ENCODE data around the gene CMTM8. TPM values are rescaled to one million over a fixed set of nuclear protein-coding genes. Genes with fewer than 3 reads are reported as not detected.

The CMTM8 gene
- total and polyA plus RNA-seq, 2 donors (not counting 1 experiment from before 2014, with no cell fraction given), result under 0.01 to 0.50 TPM

GRCh38 chr3:32334675-32335074, 96.2 kb downstream of the CMTM8 start:
- Histone ChIP-seq H3K79me2 (ENCODE audit: control insufficient read depth, insufficient read depth, low read length) (no peaks in the 10 kb centered on the region), H3K4me3 (replicated peaks in 1 of 4; ENCODE audit: control extremely low read depth in 1 of 4, insufficient read depth in 1 of 4, low read depth in 3 of 4, low read length in 4 of 4) (no peak overlapping the region), H3K4me2 (ENCODE audit: extremely low read depth, insufficient read depth, low read length) (no peak overlapping the region), H3K36me3 (ENCODE audit: control insufficient read depth, insufficient read depth, low read length) (no peaks in the 10 kb centered on the region), H2AFZ (ENCODE audit: low read length) (no peak overlapping the region), H3K9ac (ENCODE audit: insufficient read depth, low read length) (no peak overlapping the region), H3K4me1 (ENCODE audit: control insufficient read depth, extremely low read depth, insufficient read depth, low read length) (no peaks in the 10 kb centered on the region), H3K9me3 (ENCODE audit: control insufficient read depth, insufficient read depth, low read depth, low read length) (no peaks in the 10 kb centered on the region), H4K20me1 (ENCODE audit: control insufficient read depth, extremely low read depth, insufficient read depth, low read length) (no peaks in the 10 kb centered on the region), H3K27me3 (ENCODE audit: control insufficient read depth, insufficient read depth, low read length) (peaks cover 3% of the 10 kb centered on the region), H3K27ac (ENCODE audit: insufficient read depth, low read length) (no peak overlapping the region)
- DNase-seq (ENCODE audit: low read depth in 2 of 2), result no peak
- TF ChIP-seq CTCF (conservative IDR thresholded peaks at IDR 0.05 in 1 of 2, IDR thresholded peaks at IDR 0.05 in 1 of 2; ENCODE audit: low read depth in 1 of 2, low read length in 2 of 2), result peak in 1 of 2 donors; percentile 37
- no peak for TF ChIP-seq EZH2 (IDR thresholded peaks at IDR 0.05; ENCODE audit: low read length, missing control alignments)

- H3K4me2 ChIP-seq (ENCODE audit: extremely low read depth, insufficient read depth, low read length), result no peak overlapping the region
- H3K79me2 ChIP-seq (ENCODE audit: control insufficient read depth, insufficient read depth, low read length), result no peaks in the 10 kb centered on the region
- no peak overlapping the region for H3K4me3 ChIP-seq (replicated peaks in 1 of 4; ENCODE audit: control extremely low read depth in 1 of 4, insufficient read depth in 1 of 4, low read depth in 3 of 4, low read length in 4 of 4)
- no peaks in the 10 kb centered on the region for H3K9me3 ChIP-seq (ENCODE audit: control insufficient read depth, insufficient read depth, low read depth, low read length)
- no peaks in the 10 kb centered on the region for H4K20me1 ChIP-seq (ENCODE audit: control insufficient read depth, extremely low read depth, insufficient read depth, low read length)
- H2AFZ ChIP-seq (ENCODE audit: low read length), result no peak overlapping the region
- no peak overlapping the region for H3K9ac ChIP-seq (ENCODE audit: insufficient read depth, low read length)
- no peaks in the 10 kb centered on the region for H3K4me1 ChIP-seq (ENCODE audit: control insufficient read depth, extremely low read depth, insufficient read depth, low read length)
- TF ChIP-seq CTCF (conservative IDR thresholded peaks at IDR 0.05 in 1 of 2, IDR thresholded peaks at IDR 0.05 in 1 of 2; ENCODE audit: low read depth in 1 of 2, low read length in 2 of 2) (no peak), EZH2 (IDR thresholded peaks at IDR 0.05; ENCODE audit: low read length, missing control alignments) (no peak)
- H3K36me3 ChIP-seq (ENCODE audit: control insufficient read depth, insufficient read depth, low read length), result no peaks in the 10 kb centered on the region
- peaks cover 3% of the 10 kb centered on the region for H3K27me3 ChIP-seq (ENCODE audit: control insufficient read depth, insufficient read depth, low read length)
- DNase-seq (ENCODE audit: low read depth in 2 of 2), result no peak
- H3K27ac ChIP-seq (ENCODE audit: insufficient read depth, low read length), result no peak overlapping the region
Measured at GRCh38 chr3:32335365-32336112, 97.1 kb downstream of the CMTM8 start.

GRCh38 chr3:32336113-32336498, 97.6 kb downstream of the CMTM8 start:
- H3K9me3 ChIP-seq (ENCODE audit: control insufficient read depth, insufficient read depth, low read depth, low read length), result no peaks in the 10 kb centered on the region
- no peak overlapping the region for H2AFZ ChIP-seq (ENCODE audit: low read length)
- H3K4me2 ChIP-seq (ENCODE audit: extremely low read depth, insufficient read depth, low read length), result no peak overlapping the region
- no peaks in the 10 kb centered on the region for H3K79me2 ChIP-seq (ENCODE audit: control insufficient read depth, insufficient read depth, low read length)
- no peak overlapping the region for H3K27ac ChIP-seq (ENCODE audit: insufficient read depth, low read length)
- TF ChIP-seq CTCF (conservative IDR thresholded peaks at IDR 0.05 in 1 of 2, IDR thresholded peaks at IDR 0.05 in 1 of 2; ENCODE audit: low read depth in 1 of 2, low read length in 2 of 2), result no peak
- TF ChIP-seq EZH2 (IDR thresholded peaks at IDR 0.05; ENCODE audit: low read length, missing control alignments), result no peak
- no peaks in the 10 kb centered on the region for H3K36me3 ChIP-seq (ENCODE audit: control insufficient read depth, insufficient read depth, low read length)
- no peak for DNase-seq (ENCODE audit: low read depth in 2 of 2)
- no peaks in the 10 kb centered on the region for H4K20me1 ChIP-seq (ENCODE audit: control insufficient read depth, extremely low read depth, insufficient read depth, low read length)
- no peak overlapping the region for H3K4me3 ChIP-seq (replicated peaks in 1 of 4; ENCODE audit: control extremely low read depth in 1 of 4, insufficient read depth in 1 of 4, low read depth in 3 of 4, low read length in 4 of 4)
- H3K9ac ChIP-seq (ENCODE audit: insufficient read depth, low read length), result no peak overlapping the region
- H3K4me1 ChIP-seq (ENCODE audit: control insufficient read depth, extremely low read depth, insufficient read depth, low read length), result no peaks in the 10 kb centered on the region
- H3K27me3 ChIP-seq (ENCODE audit: control insufficient read depth, insufficient read depth, low read length), result peaks cover 3% of the 10 kb centered on the region

Measured in fibroblast of lung (primary cell).